K562 (cell line): ENCODE data around the gene POU2F1. TPM values are rescaled to one million over a fixed set of nuclear protein-coding genes. Genes with fewer than 3 reads are reported as not detected.

Source experiments
- ATAC-seq: fragments of 200-7000 bp; cut with Tn5 transposase; 3 replicates; pipeline ENCODE4 v1.9.1; 2020; ENCODE audit warnings: moderate library complexity
- BruUV-seq: library from RNA; stranded (reverse); fragments of 400-500 nt; replicated peaks from 2 replicates; lab custom pipeline; 2021; lab: Mats Ljungman, UMichigan
- CTCF ChIA-PET: fragments of 300-600 bp; formaldehyde crosslinking; extraction: SDS; loops from one replicate; lab custom pipeline; 2021; ENCODE audit warnings: low intra/inter-chr PET ratio; lab: Yijun Ruan, JAX
- POLR2A ChIA-PET: fragments of 300-600, 350-650 bp; sonication (Branson Sonifier 250); formaldehyde crosslinking; extraction: SDS; loops from one replicate; lab custom pipeline; 2021; ENCODE audit warnings: antibody characterized with exemption, inconsistent platforms; lab: Yijun Ruan, JAX
- DNase-seq, 4 experiments: peaks; one replicate each; pipeline versions ENCODE4 v3.0.0 to v3.0.0-alpha.2; 2011 to 2018; ENCODE audit warnings: low spot score in 3 of 4, mixed read lengths in 3 of 4; ENCODE audit errors: extremely low read depth in 1 of 4
- FAIRE-seq: peaks from 2 replicates; lab custom pipeline; 2011; peaks lifted over from hg19 to GRCh38; lab: Jason Lieb, UNC
- H2AFZ ChIP-seq: 2 replicates; pipeline ENCODE4 v1.6.0; 2011; ENCODE audit warnings: low read depth, low read length, control low read depth, inconsistent platforms
- H3K27ac ChIP-seq: fragments of 200-600 bp; 3 replicates; pipeline ENCODE4 v1.8.0; 2011; ENCODE audit warnings: low read depth, mild to moderate bottlenecking, control low read depth, inconsistent platforms, low read length, moderate library complexity, mixed read lengths; ENCODE audit errors: extremely low read depth
- H3K27me3 ChIP-seq, 2 experiments: fragments of 300-600 bp in 1 of 2; 2 replicates in 1 of 2; 3 replicates in 1 of 2; pipeline versions ENCODE4 v1.6.0 to v1.8.0; 2011; ENCODE audit warnings: inconsistent platforms in 2 of 2, low read length in 2 of 2, mild to moderate bottlenecking in 1 of 2, mixed read lengths in 1 of 2, moderate library complexity in 1 of 2; ENCODE audit not compliant: control insufficient read depth in 2 of 2, insufficient read depth in 2 of 2
- H3K36me3 ChIP-seq: fragments of 300-600 bp; 3 replicates; pipeline ENCODE4 v1.8.0; 2011; ENCODE audit warnings: mild to moderate bottlenecking, low read length, inconsistent platforms; ENCODE audit not compliant: control insufficient read depth, insufficient read depth
- H3K4me1 ChIP-seq, 2 experiments: fragments of 200-600 bp in 1 of 2; replicated peaks in 1 of 2; 2 replicates in 1 of 2; 3 replicates in 1 of 2; pipeline versions ENCODE4 v1.5.1 to v1.8.0; 2011; ENCODE audit warnings: inconsistent platforms in 2 of 2, low read length in 2 of 2, mild to moderate bottlenecking in 1 of 2, mixed read lengths in 1 of 2, moderate library complexity in 1 of 2; ENCODE audit not compliant: control insufficient read depth in 2 of 2, insufficient read depth in 2 of 2
- H3K4me2 ChIP-seq: 2 replicates; pipeline ENCODE4 v1.6.1; 2011; ENCODE audit warnings: low read length, control low read depth, inconsistent platforms, mixed read lengths; ENCODE audit not compliant: insufficient read depth
- H3K4me3 ChIP-seq: fragments of 200-600 bp; sonication (generic), shearing (Covaris generic); 2 replicates; pipeline ENCODE4 v1.5.1; 2016; ENCODE audit warnings: control low read depth, inconsistent platforms
- H3K79me2 ChIP-seq: fragments of 200-600 bp; 3 replicates; pipeline ENCODE4 v1.8.0; 2011; ENCODE audit warnings: low read length, inconsistent platforms; ENCODE audit not compliant: control insufficient read depth, insufficient read depth
- H3K9ac ChIP-seq, 2 experiments: 2 replicates each; pipeline versions ENCODE4 v1.6.0 to v1.6.1; 2011; ENCODE audit warnings: low read depth in 2 of 2, low read length in 2 of 2, control low read depth in 1 of 2, inconsistent platforms in 1 of 2, mild to moderate bottlenecking in 1 of 2, mixed read lengths in 1 of 2; ENCODE audit not compliant: insufficient read depth in 1 of 2
- H3K9me1 ChIP-seq: one replicate; pipeline ENCODE4 v1.6.0; 2011; ENCODE audit warnings: inconsistent platforms, mild to moderate bottlenecking, low read length, moderate library complexity; ENCODE audit not compliant: control insufficient read depth, insufficient read depth
- H3K9me3 ChIP-seq: replicated peaks from 2 replicates; pipeline ENCODE4 v1.5.1; 2011; ENCODE audit warnings: low read depth, low read length, inconsistent platforms; ENCODE audit not compliant: control insufficient read depth, insufficient read depth
- H4K20me1 ChIP-seq: replicated peaks from 2 replicates; pipeline ENCODE4 v1.6.1; 2011; ENCODE audit warnings: low read length, inconsistent platforms, mixed read lengths; ENCODE audit not compliant: control insufficient read depth, insufficient read depth
- CAMTA2 ChIP-seq: fragments of 250-450 bp; sonication (Bioruptor Pico); conservative IDR thresholded peaks from 2 replicates; pipeline ENCODE4 v1.5.1; 2022
- EHMT2 ChIP-seq: fragments of 450-650 bp; IDR thresholded peaks from 2 replicates; pipeline ENCODE4 v1.6.1; 2018; ENCODE audit warnings: antibody characterized with exemption
- ETV1 ChIP-seq: fragments of 450-650 bp; conservative IDR thresholded peaks from 2 replicates; pipeline ENCODE4 v1.6.1; 2016; ENCODE audit warnings: missing genetic modification characterization, control low read depth, low read depth, missing compliant biosample characterization
- HSF4 ChIP-seq: fragments of 250-450 bp; sonication (Bioruptor Pico); IDR thresholded peaks from 2 replicates; pipeline ENCODE4 v2.1.2; 2022; ENCODE audit warnings: mild to moderate bottlenecking, moderate library complexity, borderline replicate concordance
- JUNB ChIP-seq: fragments of 450-650 bp; formaldehyde crosslinking; conservative IDR thresholded peaks from 2 replicates; pipeline ENCODE4 v1.4.0; 2020; ENCODE audit warnings: mild to moderate bottlenecking
- NFYB ChIP-seq: IDR thresholded peaks from 2 replicates; pipeline ENCODE4 v1.6.1; 2011; ENCODE audit warnings: mild to moderate bottlenecking, moderate library complexity; ENCODE audit not compliant: insufficient read length; ENCODE audit errors: extremely low read depth
- NUFIP1 ChIP-seq: fragments of 450-650 bp; IDR thresholded peaks from 2 replicates; pipeline ENCODE4 v1.6.1; 2018; ENCODE audit not compliant: partially characterized antibody
- RBM14 ChIP-seq: fragments of 200-400 bp; formaldehyde crosslinking; IDR thresholded peaks from 2 replicates; pipeline ENCODE4 v1.6.1; 2018; ENCODE audit warnings: low read depth, mild to moderate bottlenecking, low read length, moderate library complexity, borderline replicate concordance; ENCODE audit not compliant: insufficient read depth
- SMARCC2 ChIP-seq: fragments of 450-650 bp; IDR thresholded peaks from 2 replicates; pipeline ENCODE4 v1.6.1; 2017; ENCODE audit warnings: antibody characterized with exemption, moderate library complexity, mild to moderate bottlenecking, low read depth
- SRF ChIP-seq, 2 experiments: fragments of 250-450, 450-650 bp in 1 of 2; sonication (Bioruptor Pico) in 1 of 2; sonication (generic) in 1 of 2; formaldehyde crosslinking; IDR thresholded peaks; 2 replicates each; pipeline versions ENCODE4 v1.5.0 to v1.5.1; 2020 to 2022; ENCODE audit warnings: mild to moderate bottlenecking in 1 of 2, missing genetic modification reagents in 1 of 2
- THAP7 ChIP-seq: fragments of 250-450 bp; sonication (Bioruptor Pico); IDR thresholded peaks from 2 replicates; pipeline ENCODE4 v1.5.0; 2021
- ZNF445 ChIP-seq: fragments of 250-450 bp; sonication (Bioruptor Pico); IDR thresholded peaks from 2 replicates; pipeline ENCODE4 v1.4.0; 2020; ENCODE audit warnings: low read depth, mild to moderate bottlenecking, moderate library complexity
- ZNF584 ChIP-seq: fragments of 200-800 bp; sonication (Bioruptor generic); IDR thresholded peaks from 2 replicates; pipeline ENCODE4 v1.6.1; 2016; ENCODE audit warnings: low read depth, mild to moderate bottlenecking, missing genetic modification characterization, missing compliant biosample characterization
- ZNF644 ChIP-seq: fragments of 200-800 bp; sonication (Bioruptor generic); IDR thresholded peaks from 2 replicates; pipeline ENCODE4 v1.6.1; 2016; ENCODE audit warnings: low read depth, missing genetic modification characterization, missing compliant biosample characterization
- WGBS: fragments of 100-300 bp; shearing (Covaris generic); methylation state at CpG from one replicate; pipeline ENCODE4 v1.1.6; 2016; ENCODE audit warnings: low coverage, mixed read lengths; ENCODE audit not compliant: insufficient coverage; ENCODE audit errors: missing lambda C conversion rate; 5-methylcytosine and 5-hydroxymethylcytosine counted together
- in situ Hi-C: fragments of 300-500 bp; cut with MboI; formaldehyde crosslinking; loops from 4 replicates; pipeline ENCODE4 v1.15.0; 2018; ENCODE audit warnings: inconsistent platforms, mixed read lengths
- intact Hi-C: fragments of 100-400 bp; cut with micrococcal nuclease; formaldehyde crosslinking; loops from 2 replicates; pipeline ENCODE4 v1.14.2; 2022
- polyA plus RNA-seq, 8 experiments: library from polyadenylated mRNA; depleted of rRNA in 4 of 8; stranded (reverse) in 5 of 8; unstranded in 3 of 8; fragments of >200 nt; fragmentation: Nextera tagmentation in 2 of 8; fragmentation: Illumina TruSeq in 1 of 8; extraction: Ambion mirVana in 2 of 8; extraction: Trizol in 1 of 8; gene quantifications; 2 replicates each; pipeline versions ENCODE4 v1.2.1 to v1.2.3, GENCODE V29; 2011 to 2014; ENCODE audit warnings: inconsistent platforms in 1 of 8, missing spikeins in 1 of 8
- total RNA-seq, 7 experiments: library from RNA; depleted of rRNA in 6 of 7; stranded (reverse); fragments of >200 nt in 6 of 7; fragmentation: Illumina TruSeq in 2 of 7; extraction: Trizol in 2 of 7; gene quantifications; 2 replicates each; pipeline versions ENCODE4 v1.2.1 to v1.2.3, GENCODE V29; 2011 to 2021; ENCODE audit warnings: low replicate concordance in 1 of 7
- TF ChIP-seq, protein P1 (sequence below): fragments of 450-650 bp; formaldehyde crosslinking; IDR thresholded peaks from 2 replicates; pipeline ENCODE4 v1.4.0; 2020; ENCODE audit warnings: mild to moderate bottlenecking, moderate library complexity
- TF ChIP-seq, protein P2 (sequence below), 3 experiments: fragments of 200-800 bp in 1 of 3; fragments of 250-450 bp in 1 of 3; fragments of 450-650 bp in 1 of 3; sonication (Bioruptor Pico) in 1 of 3; sonication (Bioruptor generic) in 1 of 3; formaldehyde crosslinking in 1 of 3; IDR thresholded peaks; 2 replicates each; pipeline versions ENCODE4 v1.6.1 to v1.8.0; 2016 to 2022; ENCODE audit warnings: mild to moderate bottlenecking in 2 of 3, missing genetic modification characterization in 2 of 3, missing compliant biosample characterization in 1 of 3, moderate library complexity in 1 of 3

POU2F1 gene
- total and polyA plus RNA-seq, 9 of the 15 experiments (the other 6 are each of a cell fraction or from before 2014, with no cell fraction given): 2.6 to 22.3 (median 8.8) TPM

DNA sequence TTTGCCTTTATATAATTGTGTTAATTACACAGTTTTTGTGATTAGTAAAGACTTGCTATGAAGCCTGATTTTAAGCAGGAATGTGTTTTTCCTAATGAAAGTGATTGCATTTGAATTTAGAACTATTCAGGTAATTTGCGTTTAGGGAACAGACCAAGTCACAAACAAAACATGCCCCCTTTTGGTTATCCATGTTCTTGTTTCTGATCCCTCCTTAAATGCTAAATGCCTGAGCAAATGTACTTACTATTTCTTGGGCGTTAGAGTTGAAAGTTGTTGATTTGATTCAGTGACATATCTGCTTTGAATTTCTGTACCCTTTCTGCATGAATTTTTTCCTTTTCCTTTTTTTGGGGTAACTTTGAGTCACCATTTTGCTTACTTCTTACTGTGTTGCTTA is 5.2 kb downstream of the POU2F1 start:
- in situ Hi-C loops (no loop called here), intact Hi-C loops (no loop called here)
- Histone ChIP-seq H3K27ac (peak overlapping the region; percentile 1; the same call in 2 of the 3 replicates), H3K36me3 (no peaks in the 10 kb centered on the region), H3K4me3 (no peak overlapping the region), H3K4me2 (peak overlapping the region; percentile 58; the same call in 1 of the 2 replicates), H4K20me1 (no peaks in the 10 kb centered on the region), H3K27me3 (no peaks in the 10 kb centered on the region), H3K9me3 (no peaks in the 10 kb centered on the region; the same call in 1 of the 2 replicates), H3K9ac (peak overlapping the region in 1 of 2 experiments; percentile 81; a peak in 2 of 4 replicates), H3K9me1 (no peaks in the 10 kb centered on the region), H2AFZ (peak overlapping the region; percentile 6; the same call in 1 of the 2 replicates), H3K4me1 (peaks cover 15 to 58% of the 10 kb centered on the region in 2 experiments; a peak in 4 of 5 replicates), H3K79me2 (peaks cover 98% of the 10 kb centered on the region)
- no TSS peak for BruUV-seq
- ChIA-PET CTCF (interaction anchor here (0.6 kb wide), 1 partner anchor 116 kb away, joined by 3 read pairs; no protein-coding TSS in a partner anchor), POLR2A (interaction anchor here (1.3 kb wide), 1 partner anchor 11 kb away, joined by 5 read pairs; no protein-coding TSS in a partner anchor)
- peak in 1 of 4 experiments; percentile 28 for DNase-seq
- ATAC-seq: no peak
- 13% methylated on average over 2 of the region's 2 CpGs for WGBS
- FAIRE-seq: peak; percentile 19
- TF ChIP-seq ZNF644 (tag): no peak
- no peak for TF ChIP-seq ETV1 (tag)
- no peak for TF ChIP-seq NUFIP1
- TF ChIP-seq, protein P1, sequence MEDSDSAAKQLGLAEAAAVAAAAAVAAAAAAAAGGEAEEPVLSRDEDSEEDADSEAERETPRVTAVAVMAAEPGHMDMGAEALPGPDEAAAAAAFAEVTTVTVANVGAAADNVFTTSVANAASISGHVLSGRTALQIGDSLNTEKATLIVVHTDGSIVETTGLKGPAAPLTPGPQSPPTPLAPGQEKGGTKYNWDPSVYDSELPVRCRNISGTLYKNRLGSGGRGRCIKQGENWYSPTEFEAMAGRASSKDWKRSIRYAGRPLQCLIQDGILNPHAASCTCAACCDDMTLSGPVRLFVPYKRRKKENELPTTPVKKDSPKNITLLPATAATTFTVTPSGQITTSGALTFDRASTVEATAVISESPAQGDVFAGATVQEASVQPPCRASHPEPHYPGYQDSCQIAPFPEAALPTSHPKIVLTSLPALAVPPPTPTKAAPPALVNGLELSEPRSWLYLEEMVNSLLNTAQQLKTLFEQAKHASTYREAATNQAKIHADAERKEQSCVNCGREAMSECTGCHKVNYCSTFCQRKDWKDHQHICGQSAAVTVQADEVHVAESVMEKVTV (CRISPR knock-in tag): no peak
- TF ChIP-seq JUNB: no peak
- no peak for TF ChIP-seq CAMTA2 (CRISPR knock-in tag)
- 0 out of 2 replicates have a peak, but pooled peaks have one; percentile 15 for TF ChIP-seq EHMT2
- 0 out of 4 replicates have a peak, but pooled peaks of 1 of the 2 experiments have one; percentile 36 for TF ChIP-seq SRF (CRISPR knock-in tag; IDR thresholded peaks at IDR 0.05)
- peak; percentile 81; the same call in 1 of the 2 replicates for TF ChIP-seq SMARCC2
- no peak for TF ChIP-seq THAP7 (CRISPR knock-in tag)
- no peak for TF ChIP-seq HSF4 (CRISPR knock-in tag)
- TF ChIP-seq RBM14: no peak
- no peak for TF ChIP-seq ZNF445 (CRISPR knock-in tag)
- TF ChIP-seq, protein P2, sequence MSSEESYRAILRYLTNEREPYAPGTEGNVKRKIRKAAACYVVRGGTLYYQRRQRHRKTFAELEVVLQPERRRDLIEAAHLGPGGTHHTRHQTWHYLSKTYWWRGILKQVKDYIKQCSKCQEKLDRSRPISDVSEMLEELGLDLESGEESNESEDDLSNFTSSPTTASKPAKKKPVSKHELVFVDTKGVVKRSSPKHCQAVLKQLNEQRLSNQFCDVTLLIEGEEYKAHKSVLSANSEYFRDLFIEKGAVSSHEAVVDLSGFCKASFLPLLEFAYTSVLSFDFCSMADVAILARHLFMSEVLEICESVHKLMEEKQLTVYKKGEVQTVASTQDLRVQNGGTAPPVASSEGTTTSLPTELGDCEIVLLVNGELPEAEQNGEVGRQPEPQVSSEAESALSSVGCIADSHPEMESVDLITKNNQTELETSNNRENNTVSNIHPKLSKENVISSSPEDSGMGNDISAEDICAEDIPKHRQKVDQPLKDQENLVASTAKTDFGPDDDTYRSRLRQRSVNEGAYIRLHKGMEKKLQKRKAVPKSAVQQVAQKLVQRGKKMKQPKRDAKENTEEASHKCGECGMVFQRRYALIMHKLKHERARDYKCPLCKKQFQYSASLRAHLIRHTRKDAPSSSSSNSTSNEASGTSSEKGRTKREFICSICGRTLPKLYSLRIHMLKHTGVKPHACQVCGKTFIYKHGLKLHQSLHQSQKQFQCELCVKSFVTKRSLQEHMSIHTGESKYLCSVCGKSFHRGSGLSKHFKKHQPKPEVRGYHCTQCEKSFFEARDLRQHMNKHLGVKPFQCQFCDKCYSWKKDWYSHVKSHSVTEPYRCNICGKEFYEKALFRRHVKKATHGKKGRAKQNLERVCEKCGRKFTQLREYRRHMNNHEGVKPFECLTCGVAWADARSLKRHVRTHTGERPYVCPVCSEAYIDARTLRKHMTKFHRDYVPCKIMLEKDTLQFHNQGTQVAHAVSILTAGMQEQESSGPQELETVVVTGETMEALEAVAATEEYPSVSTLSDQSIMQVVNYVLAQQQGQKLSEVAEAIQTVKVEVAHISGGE (CRISPR knock-in tag; IDR thresholded peaks at IDR 0.05): no peak
- TF ChIP-seq ZNF584: no peak
- no peak for TF ChIP-seq NFYB
